NB4 (cell line): Measurements from ENCODE around the gene DIP2C.

Experiments used
- DNase-seq: peaks from one replicate; pipeline ENCODE4 v3.0.0; 2010; ENCODE audit warnings: low read depth
- H3K4me3 ChIP-seq: one replicate; pipeline ENCODE4 v1.5.1; 2011; ENCODE audit warnings: mild to moderate bottlenecking, low read depth, low read length, moderate library complexity
- MYC ChIP-seq: IDR thresholded peaks from 2 replicates; pipeline ENCODE4 v1.6.1; 2011; ENCODE audit warnings: low read depth, low read length
- POLR2A ChIP-seq: IDR thresholded peaks from 2 replicates; pipeline ENCODE4 v1.6.1; 2011; ENCODE audit warnings: mild to moderate bottlenecking; ENCODE audit not compliant: insufficient read length; ENCODE audit errors: extremely low read depth
- TF ChIP-seq, protein P1 (sequence below): IDR thresholded peaks from one replicate; pipeline ENCODE4 v1.5.1; 2012; ENCODE audit warnings: low read depth, low read length
- TF ChIP-seq, protein P2 (sequence below): IDR thresholded peaks from 2 replicates; pipeline ENCODE4 v1.6.1; 2011; ENCODE audit warnings: low read depth, low read length

DIP2C gene

DNA sequence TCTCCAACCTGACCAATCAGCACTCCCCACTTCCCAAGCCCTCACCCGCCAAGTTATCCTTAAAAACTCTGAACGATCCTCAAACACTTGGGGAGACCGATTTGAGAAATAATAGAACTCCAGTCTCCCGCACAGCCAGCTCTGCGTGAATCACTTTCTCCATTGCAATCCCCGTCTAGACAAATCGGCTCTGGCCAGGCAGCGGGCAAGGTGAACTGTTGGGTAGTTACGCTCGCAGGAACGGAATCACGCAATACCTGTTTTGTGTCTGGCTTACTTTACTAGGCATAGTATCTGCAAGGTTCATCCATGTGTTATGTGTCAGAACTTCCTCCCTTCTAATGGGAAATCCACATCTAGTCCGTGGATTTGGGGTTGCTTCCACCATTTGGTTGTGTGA lies 282.5 kb downstream of the DIP2C start:
- H3K4me3 ChIP-seq: no peak overlapping the region
- no peak for DNase-seq
- TF ChIP-seq, protein P1, sequence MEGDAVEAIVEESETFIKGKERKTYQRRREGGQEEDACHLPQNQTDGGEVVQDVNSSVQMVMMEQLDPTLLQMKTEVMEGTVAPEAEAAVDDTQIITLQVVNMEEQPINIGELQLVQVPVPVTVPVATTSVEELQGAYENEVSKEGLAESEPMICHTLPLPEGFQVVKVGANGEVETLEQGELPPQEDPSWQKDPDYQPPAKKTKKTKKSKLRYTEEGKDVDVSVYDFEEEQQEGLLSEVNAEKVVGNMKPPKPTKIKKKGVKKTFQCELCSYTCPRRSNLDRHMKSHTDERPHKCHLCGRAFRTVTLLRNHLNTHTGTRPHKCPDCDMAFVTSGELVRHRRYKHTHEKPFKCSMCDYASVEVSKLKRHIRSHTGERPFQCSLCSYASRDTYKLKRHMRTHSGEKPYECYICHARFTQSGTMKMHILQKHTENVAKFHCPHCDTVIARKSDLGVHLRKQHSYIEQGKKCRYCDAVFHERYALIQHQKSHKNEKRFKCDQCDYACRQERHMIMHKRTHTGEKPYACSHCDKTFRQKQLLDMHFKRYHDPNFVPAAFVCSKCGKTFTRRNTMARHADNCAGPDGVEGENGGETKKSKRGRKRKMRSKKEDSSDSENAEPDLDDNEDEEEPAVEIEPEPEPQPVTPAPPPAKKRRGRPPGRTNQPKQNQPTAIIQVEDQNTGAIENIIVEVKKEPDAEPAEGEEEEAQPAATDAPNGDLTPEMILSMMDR: no peak
- TF ChIP-seq MYC (no peak), POLR2A (no peak)
- TF ChIP-seq, protein P2, sequence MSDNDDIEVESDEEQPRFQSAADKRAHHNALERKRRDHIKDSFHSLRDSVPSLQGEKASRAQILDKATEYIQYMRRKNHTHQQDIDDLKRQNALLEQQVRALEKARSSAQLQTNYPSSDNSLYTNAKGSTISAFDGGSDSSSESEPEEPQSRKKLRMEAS: no peak

DNA sequence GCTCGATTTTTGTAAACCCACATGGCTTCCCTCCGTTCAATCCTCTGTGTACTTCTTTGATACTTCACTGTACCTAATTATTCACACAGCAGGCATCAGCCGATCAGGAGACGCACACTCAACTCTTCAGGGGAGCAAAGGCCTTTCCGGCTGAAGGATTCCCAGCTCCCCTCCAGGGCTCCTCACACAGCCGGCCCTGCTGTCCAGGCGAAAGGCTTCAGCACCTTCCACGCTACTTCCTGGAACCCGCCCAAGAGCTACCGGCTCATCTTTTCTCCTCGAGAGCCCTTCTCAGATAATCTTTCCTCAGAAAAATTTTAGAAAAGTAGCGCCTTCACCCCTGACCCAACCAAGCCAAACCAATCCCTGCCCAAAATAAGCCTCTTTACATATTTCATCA lies 283.8 kb downstream of the DIP2C start:
- no peak for DNase-seq
- TF ChIP-seq, protein P2: no peak
- TF ChIP-seq MYC: no peak

DNA sequence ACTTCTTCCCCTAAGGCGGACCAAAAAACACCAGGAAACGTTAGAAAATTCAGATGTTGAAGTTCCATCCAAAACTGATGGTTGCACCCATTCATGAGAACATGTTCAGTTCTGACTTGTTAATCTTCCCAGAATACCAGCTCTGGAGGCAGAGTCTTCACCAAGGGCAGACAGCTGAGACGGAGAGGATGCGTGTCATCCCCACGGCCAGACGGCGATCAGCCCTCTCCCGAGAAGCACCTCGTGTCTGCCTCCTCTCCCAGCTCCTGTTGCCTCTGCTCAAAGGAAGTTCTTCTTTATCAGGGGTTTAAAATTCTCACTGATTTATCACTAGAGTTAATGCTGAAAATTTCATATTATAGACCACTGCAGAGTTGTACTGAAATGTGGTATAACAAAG lies 284.5 kb downstream of the DIP2C start:
- no peak for DNase-seq
- H3K4me3 ChIP-seq: no peak overlapping the region
- TF ChIP-seq, protein P2: no peak
- TF ChIP-seq, protein P1: no peak
- TF ChIP-seq POLR2A (no peak), MYC (no peak)

More for the DNA sequence above, 283.8 kb downstream of the DIP2C start:
- H3K4me3 ChIP-seq: no peak overlapping the region

DNA sequence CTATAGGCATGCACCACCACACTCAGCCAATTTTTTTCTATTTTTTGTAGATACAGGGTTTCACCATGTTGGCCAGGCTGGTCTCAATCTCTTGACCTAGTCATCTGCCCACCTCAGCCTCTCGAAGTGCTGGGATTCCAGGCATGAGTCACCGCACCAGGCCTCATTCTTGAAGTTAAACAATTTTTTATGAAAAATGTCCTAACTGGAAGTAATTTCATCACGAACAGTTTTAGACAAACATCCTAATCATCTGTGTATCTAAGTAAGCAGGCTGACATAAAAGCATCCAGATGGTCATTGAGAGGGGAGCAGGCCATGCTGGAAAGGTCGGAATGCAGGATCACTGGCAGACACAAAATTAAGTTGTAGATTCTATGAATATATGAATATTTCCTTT lies 285.1 kb downstream of the DIP2C start:
- no peak for TF ChIP-seq POLR2A
- TF ChIP-seq, protein P2: no peak
- no peak for TF ChIP-seq MYC
- TF ChIP-seq, protein P1: no peak
- DNase-seq: no peak
- H3K4me3 ChIP-seq: no peak overlapping the region

DNA sequence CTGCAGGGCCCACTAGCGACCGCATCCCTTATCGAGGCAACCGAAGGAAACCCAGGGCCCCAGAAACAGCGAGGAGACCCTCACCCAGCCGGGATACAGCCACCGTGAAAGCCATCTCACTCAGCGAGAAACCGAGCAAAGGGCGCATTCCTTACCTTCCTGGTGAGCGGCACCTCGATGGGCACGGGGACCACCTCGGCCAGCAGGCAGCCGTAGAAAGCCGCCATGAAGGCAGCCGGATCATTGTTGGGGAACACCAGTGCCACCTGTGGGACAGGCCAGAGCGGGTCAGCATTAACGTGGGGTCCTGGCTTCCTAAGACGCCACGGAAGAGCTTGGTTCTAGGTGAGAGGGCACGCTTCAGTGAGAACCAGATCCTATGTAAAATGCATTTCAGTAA lies 290.5 kb downstream of the DIP2C start:
- TF ChIP-seq, protein P2: no peak
- TF ChIP-seq MYC (no peak), POLR2A (no peak)
- TF ChIP-seq, protein P1: no peak
- no peak for DNase-seq
- H3K4me3 ChIP-seq: no peak overlapping the region

DNA sequence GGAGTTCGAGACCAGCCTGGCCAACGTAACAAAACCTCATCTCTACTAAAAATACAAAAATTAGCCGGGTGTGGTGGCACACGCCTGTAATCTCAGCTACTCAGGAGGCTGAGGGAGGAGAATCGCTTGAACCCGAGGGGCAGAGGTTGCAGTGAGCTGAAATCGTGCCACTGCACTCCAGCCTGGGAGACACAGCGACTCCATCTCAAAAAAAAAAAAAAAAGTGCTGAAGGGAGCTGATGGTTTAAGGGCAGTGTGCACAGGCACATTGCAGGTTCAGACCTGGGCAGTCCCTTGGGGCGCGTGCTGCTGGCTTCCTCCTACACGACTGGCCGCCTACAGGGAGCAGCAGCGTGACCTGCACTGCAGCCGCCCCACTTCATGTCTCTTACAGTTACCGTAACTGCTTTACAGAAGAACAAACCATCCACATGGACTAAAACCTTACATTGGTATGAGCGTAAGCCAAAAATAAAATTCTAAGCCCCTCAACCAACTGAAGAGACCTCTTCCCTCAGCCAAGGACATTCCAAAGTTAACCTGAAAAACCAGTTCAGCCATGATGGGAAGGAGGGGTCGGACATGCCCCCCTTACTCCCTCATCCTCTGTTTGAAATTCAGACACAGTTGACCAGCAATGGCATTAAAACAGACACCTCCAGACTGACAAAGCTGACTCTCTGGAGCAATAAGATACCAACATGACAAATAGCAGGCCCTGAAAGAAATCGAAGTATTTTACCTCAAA lies 292.0 kb downstream of the DIP2C start:
- DNase-seq: no peak
- H3K4me3 ChIP-seq: no peak overlapping the region
- TF ChIP-seq, protein P1: no peak
- TF ChIP-seq, protein P2: no peak
- TF ChIP-seq POLR2A (no peak), MYC (no peak)
